ENCODE data around the gene N4BP2L2. TPM values are rescaled to one million over a fixed set of nuclear protein-coding genes. Genes with fewer than 3 reads are reported as not detected.

The N4BP2L2 gene
- polyA plus RNA-seq, 10 donors, result 65.6 to 169 (median 105) TPM

DNA sequence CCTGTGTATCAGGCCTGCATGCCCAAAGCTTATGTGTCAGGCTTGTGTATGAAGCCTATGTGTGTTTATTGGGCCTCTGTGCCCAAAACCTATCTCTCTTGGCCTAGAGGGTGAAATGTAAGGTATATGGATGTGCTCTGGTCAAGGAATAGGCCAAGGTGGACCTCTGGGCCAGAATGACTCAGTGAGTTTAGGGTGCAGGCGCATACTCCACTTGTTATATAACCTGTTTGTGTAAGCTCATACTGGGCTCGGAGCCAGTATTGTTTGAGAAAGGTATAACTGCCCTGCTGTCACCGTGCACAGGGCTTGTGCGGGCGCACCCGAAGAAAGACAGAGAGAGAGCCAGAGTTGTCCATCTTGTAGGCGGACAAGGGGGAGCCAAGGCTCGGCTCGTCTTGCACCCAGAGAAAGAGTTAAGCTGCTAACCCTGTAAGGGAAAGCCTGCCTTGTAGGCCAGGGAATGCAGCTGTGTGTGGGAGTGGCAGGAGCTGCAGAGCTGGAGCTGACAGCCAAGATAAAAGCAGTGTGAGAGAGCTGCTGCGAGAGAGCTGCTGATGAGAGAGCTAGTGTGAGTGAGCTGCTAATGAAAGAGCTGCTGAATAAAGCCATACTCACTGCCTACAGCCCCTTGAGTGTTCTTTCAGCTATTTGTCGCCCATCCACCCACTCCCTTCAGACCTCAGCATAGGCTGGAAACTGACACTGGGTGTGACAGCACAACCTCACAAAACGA is 67.2 kb downstream of the N4BP2L2 start:
- peak; percentile 51 to 86 (median 56) for DNase-seq

DNA sequence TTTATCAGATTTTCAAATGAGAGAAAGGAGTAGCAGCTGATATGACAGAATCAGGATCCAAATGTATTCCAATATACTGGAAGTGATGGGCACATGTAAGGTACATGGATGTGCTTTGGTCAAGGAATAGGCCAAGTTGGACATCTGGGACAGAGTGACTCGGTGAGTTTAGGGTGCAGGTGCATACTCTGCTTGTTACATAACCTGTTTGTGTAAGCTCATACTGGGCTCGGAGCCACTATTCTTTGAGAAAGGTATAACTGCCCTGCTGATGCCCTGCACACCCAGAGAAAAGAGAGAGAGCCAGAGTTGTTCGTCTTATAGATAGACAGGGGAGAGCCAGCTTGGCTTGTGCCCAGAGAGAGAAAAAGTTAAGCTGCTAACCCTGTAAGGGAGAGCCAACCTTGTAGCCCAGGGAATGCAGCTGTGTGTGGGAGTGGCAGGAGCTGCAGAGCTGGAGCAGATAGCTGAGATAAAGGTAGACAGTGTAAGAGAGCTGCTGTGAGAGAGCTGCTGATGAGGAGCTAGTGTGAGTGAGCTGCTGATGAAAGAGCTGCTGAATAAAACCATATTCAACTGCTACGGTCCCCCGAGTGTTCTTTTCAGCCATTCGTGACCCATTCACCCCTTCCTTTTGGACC is 70.0 kb downstream of the N4BP2L2 start:
- DNase-seq, result peak in 1 of 3 donors; percentile 21

DNA sequence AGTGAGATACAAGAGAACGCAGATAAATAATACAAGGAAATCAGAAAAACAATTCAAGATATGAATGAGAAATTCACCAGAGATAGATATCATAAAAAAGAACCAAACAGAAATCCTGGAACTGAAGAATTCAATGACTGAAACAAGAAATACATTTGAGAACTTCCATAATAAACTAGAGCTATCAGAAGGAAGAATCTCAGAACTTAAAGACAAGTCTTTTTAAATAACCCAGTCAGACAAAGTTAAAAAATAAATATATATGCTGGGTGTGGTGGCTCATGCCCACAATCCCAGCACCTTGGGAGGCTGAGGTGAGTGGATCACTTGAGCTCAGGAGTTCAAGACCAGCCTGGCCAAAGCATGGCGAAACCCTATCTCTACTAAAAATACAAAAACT is 82.0 kb downstream of the N4BP2L2 start:
- DNase-seq, result no peak

DNA sequence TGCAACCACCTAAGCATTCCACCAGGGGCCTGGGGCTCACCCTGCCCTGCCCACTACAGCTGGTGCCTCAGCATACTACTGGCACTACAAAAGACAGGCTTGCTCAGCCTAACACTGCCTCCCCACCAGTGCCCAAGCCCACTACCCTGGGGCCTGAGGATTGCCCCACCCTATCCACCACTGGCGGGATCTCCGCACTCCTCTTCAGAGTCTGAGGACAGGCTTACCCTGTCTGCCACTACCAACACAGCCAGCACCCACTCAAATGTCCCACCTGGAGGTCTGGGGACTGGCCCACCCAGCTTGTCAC is 83.0 kb downstream of the N4BP2L2 start:
- DNase-seq, result no peak

DNA sequence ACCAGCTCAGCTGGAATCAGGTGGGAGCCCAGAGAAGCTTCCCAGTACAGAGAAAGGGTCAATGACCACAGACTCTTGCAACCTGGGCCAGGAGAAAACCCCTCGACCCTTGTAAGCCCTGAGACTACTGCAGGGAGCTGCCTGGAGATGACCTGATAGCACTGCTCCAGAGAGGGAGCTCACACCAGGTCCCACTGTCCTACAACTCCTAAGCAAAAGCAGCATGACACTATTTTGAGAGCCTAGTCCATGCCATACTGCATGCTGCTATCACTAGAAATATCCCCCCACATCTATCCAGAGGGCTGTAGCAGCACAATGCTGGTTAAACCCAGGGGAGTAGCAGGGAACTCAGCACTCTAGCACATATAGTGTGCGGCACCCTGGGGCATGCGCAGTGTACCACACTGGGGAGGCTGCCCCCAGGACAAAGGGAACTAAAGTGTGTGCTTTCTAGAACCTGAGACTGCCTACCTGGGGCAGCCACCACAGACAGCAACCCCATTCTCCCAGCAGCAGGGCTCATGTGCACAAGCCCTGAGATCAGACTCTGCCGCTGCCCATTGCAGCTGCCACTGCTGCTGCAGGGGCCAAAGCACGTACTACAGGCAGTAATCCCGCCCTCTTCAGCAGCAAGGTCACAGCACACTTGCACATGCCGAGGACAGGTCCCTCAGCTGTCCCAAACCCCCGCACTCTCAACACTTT is 83.6 kb downstream of the N4BP2L2 start:
- no peak for DNase-seq

DNA sequence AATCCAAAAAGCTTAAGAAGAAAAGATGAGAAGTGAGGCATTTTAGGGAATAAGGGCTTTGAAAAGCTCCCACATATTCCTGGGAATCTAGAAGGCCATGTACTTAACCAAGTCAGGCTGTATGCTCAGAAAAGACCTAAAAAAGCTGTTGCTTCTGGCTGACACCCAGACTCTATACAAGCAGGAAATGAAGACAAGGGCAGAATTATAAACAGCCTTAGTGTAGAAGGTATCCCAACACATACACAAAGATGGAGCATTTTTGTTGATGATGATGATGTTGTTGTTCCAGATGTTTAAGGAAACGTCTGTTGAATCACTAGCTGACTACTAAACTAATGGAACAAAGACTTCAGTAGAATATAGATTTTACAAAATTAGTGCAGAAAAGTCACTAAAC is 84.6 kb downstream of the N4BP2L2 start:
- DNase-seq, result no peak

DNA sequence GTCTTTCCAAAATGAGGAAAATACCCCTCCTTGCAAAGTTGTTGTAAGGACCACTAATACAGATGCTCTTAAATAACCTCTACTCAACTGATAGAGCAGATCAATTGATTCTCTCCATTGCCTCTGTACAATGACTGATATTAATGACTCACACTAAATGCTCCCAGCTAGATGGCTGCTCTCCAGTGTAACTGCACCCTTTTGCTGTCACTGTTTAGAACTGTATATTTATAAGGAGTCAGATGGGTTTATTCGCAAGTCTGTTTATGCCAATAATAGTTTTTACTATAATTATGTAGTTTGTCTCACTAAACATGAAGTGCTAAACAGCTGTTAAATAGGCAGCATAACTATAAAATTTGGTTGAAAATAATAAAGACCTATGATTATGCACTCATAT is 89.6 kb downstream of the N4BP2L2 start:
- DNase-seq, result no peak

DNA sequence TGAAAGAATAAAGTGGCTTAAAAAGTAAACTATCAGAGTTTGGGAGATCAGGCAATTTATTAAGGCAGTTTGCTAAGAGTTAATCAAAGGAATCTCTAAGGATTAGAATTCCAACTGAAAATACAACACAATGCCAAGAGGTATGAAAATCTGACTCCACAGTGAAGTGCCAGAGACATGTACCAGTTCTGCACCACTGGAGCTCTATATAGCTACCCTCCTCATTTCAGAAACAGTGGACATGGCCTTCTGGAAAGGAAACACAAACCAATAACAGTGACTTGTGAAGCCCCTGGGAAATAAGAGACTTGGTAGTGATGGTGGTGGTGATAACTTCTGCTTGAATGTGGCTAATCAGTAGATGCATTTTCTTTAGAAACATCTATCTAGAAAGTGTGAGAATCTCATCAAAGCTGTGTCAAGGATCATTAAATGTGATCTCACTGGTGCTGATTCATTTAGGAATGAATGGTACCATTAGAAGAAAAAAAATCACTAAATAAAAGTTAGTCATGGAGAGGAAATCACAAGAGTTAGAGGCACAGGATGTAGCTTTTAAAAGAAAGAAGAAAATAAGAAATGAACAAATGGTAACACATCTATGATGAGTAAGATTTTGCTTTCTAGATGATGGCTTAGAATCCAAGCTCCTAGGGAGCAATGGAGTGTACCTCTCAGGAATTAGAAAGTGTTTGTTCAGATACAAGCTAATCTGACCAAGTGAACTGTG is 90.5 kb downstream of the N4BP2L2 start:
- no peak for DNase-seq

DNA sequence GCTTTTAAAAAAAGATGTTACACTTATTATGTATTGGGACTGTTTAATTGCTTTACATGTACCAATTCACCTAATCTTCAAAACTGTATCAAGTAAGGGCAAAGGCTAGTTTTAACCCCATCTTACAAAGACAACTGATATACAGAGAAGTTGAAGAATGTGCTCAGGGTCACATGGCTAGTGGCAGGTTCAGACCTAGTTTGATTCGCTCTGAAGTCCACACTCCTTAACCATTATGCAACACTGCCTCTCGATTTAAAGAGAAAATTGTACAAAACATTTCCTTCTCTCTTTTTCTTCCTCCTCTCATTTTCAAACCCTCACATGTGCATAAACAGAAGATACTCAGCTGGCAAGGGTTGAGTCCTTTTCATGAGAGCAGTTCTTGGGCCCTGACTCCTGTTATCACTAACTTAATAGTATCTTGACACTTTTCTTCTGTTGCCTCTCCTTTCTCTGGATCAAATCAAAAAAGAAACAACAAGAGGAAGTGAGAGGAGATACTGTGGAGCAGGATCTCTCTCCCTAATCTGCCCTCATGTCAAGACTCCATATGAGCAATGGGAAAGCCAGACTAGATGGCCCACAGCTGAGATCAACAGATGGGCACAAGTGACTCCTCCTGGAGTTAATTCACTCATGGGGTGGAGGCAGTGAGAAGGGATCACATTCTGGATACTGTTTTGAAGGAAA is 91.7 kb downstream of the N4BP2L2 start:
- DNase-seq, result no peak

DNA sequence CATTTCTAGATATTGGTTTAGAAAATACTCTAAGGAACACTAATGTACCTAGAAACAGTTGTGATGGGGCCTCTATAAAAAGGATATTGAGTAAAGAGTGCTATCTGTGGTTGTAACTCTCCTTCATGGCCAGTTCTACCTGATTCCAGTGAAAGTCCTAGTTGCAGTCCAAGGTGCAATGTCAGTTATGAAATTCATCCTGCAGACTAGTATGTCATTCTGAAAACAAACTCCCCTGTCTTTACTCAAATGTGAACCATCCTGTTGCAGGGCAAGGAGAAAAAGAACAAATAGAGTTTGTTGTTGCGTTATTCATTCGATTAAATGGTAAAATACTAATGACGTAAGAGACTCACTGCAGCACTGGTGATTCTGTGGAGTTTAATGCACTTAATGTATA is 92.4 kb downstream of the N4BP2L2 start:
- DNase-seq, result no peak

DNA sequence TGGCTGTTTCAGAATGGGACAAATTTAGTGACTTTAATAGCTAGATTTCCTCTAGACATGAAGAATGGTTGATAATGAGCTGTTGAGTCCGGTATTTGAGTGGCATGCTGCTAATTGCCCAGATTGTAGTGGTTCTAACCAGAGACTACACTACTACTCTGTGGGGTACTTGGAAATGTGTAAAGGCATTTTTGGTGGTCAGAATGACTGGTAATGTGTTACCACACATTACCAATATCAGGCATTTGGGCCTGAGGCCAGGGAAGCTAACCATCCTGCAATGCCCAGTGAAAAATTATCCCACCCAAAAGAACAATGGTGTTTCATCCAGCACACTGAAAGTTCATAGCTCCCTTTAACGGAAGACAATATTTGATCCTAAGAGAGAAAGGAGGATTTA is 93.1 kb downstream of the N4BP2L2 start:
- DNase-seq, result no peak

DNA sequence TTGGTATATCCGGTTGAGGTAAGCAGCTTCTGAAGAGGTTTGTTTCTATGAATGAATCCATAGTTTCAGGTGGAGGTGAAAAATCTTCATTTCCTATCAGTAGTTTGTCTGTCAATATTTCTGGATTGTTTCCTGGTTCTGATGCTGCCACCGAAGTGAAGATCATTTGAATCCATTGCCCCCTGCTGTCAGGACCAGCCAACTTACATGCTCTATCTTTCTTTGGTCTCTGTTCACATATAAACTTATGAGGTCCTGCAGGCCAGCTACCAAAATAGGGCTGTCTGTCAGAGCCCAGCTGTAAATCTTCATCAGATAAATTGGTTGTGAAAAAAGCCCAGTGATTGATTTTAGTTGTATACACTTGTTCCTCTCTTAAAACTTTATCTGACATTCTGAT is 95.5 kb downstream of the N4BP2L2 start:
- DNase-seq, result peak in 2 of 3 donors; percentile 18 to 22

DNA sequence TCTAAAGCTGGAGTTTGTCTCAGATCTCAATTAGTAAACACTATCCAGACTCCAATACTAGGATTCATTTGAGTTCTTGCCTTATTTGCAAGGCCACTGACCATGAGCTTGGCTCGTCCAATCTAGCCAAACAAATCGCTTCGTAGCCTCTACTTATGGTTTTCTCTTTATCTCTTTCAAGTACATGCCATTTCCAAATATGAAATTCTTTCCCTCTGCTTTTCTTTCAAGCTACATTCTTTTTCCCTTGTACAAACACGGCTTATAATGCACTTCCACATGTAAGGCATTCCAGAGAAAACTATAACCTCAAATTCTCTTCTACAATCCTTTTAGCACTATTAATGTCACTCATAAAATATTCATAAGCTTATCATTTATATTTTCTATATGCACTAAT is 99.7 kb downstream of the N4BP2L2 start:
- DNase-seq, result no peak

DNA sequence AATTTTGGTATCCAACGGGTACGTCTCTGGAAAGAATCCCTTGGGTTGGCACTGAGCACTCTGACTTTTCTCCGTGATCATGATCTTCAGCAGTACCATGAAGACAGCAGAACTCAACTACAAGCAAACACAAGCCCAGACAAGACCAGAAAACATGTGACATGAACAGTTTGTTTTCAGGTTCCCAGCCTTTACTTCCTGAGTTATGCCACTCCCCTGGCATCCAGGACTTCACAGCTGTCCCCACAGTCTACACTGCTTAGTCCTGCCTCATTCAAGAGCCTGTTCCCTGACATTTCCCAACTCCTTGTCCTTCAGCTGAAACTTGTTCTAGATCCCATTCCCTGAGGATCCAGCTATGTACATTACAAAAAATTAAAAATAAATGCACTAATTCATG is 105.7 kb downstream of the N4BP2L2 start:
- DNase-seq, result no peak

DNA sequence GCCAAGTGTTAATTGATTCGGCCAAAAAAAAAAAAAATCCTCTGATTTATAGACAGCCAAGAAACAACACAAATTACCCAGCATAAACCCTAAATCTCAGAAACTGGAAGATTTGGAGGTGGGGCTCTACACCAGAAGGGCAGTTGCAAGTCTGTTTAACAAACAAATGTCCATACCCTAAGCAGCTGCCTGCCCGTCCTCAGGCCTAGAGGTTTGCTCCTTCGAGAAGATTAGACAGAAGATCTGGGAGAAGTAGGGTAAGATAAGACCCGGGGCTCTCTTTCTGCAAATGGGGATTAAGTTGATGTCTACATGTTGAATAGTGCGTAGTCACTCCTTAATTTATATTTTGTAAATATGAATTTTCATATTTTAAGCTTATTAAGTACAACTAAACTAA is 107.2 kb downstream of the N4BP2L2 start:
- DNase-seq, result no peak

DNA sequence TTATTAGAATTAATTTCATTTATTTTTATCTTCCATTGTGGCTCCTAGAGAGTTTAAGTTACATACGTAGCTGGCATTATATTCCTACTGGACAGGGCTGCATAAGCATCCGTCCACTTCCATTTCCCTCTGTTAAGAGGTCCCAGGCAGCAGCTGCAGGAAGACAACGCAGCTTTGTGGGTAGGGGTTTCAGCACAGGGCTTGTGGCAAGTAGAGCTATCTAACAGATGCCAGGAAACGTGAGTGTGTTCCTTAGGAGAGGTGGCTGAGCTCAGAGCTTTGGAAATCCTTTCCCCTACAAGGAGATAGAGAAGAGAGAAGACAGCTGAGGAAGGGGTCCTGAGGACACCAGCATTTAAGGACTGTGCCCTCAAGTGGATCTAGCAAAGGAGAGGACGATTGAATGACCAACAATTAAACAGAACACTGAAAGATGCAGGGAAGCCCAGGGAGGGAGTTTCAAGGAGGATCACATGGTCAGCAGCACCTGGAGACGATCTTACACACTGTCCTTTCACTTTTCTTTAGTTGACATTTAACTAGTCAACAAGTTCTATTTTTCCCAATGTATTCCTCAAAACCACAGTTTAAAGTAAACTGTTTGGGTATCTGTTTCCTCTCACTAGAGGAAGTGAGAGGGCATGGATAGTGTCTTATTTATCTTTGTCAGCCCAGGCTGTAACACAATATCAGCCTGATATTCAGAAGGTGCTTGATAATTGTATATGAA is 108.4 kb downstream of the N4BP2L2 start:
- DNase-seq, result peak in 2 of 3 donors; percentile 11 to 37

DNA sequence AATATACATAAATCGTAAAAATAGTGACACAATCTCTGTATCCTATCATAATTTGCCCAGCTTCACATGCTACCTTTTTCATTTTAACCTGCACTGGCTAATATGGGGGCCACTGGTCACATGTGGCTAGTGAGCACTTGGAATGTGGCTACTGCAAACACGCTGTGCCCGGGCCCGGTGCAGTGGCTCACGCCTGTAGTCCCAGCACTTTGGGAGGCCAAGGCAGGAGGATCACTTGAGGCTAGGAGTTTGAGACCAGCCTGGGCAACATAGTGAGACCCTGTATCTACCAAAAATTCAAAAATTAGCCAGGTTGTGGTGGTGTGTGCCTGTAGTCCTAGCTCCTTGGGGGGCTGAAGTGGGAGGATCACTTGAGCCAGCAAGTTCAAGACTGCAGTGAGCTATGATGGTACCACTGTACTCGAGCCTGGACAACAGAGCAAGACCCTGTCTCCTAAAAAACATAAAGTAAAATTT is 109.1 kb downstream of the N4BP2L2 start:
- DNase-seq, result no peak

DNA sequence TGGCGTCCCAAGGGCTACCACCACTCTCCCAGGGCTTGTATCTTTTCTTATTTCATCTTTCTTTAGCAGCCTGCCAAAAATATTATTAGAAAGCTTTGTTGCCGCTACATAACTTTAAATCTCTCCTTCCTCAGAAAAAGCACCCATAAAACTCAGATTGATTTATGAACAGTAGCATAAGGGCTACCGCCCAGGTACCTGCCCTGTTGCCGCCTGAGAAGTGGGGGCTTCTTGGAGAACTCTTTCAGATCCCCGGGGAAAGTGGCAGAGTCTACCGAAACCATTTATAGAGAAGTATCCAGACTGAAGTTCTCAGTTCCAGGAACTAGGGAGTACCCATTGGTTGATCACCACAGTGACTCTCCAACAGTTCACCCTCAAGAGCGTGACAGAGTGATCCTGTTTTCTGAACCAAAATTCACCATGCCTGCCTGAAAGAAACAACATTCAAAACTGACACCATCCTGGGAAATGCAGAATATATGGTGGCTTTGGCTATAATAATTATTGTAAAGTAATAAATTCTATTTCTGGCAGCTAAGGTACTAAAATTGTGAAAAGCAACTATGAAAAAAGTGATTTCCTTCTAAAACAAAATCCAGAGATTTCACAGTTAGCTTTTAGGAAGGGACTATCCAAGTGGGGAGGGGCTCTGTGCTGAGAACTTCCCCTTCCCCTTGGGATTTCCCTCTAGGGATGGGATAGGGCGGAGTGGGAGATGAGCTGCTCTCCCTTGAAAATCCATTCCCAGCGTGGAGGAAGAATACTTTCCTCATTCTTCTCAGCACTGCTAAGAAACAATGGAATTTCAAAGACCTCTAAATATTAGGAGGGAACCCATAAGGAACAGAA is 109.8 kb downstream of the N4BP2L2 start:
- DNase-seq, result peak in 2 of 3 donors; percentile 14 to 31

DNA sequence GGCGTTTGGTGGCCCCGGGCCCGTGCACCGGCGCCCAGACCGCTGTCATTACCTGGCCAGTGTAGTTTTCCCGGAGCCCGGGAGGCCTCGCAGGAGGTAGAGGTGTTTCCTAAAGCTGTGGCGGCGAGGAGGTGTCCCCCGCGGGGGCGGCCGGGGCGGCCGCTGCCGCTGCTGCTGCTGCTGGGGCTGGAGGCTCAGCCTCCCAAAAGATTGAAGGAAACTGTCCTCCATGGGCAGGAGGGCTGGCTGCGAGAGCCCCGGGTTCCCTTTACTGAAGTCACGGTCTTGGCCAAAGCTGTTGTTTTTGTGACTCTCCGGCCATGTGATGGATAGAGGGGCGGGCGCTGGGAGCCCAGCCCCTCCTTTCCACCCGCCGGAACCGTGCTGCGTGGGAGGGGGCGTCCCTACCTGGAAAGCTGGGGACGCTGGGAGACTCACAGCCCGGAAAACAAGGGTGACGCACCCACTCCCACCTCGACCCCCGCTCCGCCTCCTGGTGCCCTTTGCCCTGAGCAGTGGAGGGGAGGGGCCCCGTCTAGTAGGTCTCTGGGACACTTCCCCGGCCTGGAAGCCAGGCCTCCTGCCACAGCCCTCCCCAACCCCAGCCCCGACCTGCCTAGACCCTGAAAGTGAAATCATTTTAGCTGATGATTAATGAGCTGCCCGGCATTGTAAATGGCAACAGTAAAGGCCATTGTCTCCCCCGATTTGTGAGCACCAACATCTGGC is 110.6 kb downstream of the N4BP2L2 start, which contains the start of gene N4BP2L1:
N4BP2L1 (minus strand) TSS at position 279 of the 729 bp plus-strand sequence; CDS start at position 231, 48 bp downstream.
- peak; percentile 52 to 89 (median 73) for DNase-seq
